Measurements from ENCODE around the gene MBD3L1. TPM values are rescaled to one million over a fixed set of nuclear protein-coding genes. Genes with fewer than 3 reads are reported as not detected.

MBD3L1 gene
- total RNA-seq, 1 experiment from 2014 or later, result not detected

DNA sequence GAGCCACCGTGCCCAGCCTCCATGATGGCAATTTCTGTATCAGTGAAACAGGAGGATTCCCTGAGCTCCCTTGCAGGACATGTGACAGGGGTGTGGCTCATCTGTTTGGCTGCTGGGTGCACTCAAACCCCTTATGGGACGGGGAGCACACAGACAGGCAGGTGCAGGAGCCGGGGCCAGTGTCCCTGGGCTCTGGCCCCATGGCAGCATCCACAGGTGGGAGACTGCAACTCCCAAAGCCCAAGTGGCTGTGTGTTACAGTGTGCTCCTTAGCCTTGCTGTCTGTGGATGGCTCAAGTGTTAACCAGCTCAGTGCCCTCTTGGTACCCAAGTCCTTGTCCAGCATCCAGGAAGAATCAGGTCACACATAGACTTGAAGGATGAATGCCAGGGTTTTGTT is 14.6 kb downstream of the MBD3L1 start:
- ChIA-PET CTCF (no interaction called here), POLR2A (no interaction called here)
- Histone ChIP-seq H3K4me3 (ENCODE audit: low read depth, low read length) (no peak overlapping the region), H3K4me1 (no peaks in the 10 kb centered on the region), H3K27me3 (replicated peaks; ENCODE audit: control insufficient read depth, insufficient read depth, low read length) (no peaks in the 10 kb centered on the region), H3K36me3 (ENCODE audit: control insufficient read depth, insufficient read depth, low read length) (no peaks in the 10 kb centered on the region), H3K9me3 (no peaks in the 10 kb centered on the region)
- TF ChIP-seq, protein P1, sequence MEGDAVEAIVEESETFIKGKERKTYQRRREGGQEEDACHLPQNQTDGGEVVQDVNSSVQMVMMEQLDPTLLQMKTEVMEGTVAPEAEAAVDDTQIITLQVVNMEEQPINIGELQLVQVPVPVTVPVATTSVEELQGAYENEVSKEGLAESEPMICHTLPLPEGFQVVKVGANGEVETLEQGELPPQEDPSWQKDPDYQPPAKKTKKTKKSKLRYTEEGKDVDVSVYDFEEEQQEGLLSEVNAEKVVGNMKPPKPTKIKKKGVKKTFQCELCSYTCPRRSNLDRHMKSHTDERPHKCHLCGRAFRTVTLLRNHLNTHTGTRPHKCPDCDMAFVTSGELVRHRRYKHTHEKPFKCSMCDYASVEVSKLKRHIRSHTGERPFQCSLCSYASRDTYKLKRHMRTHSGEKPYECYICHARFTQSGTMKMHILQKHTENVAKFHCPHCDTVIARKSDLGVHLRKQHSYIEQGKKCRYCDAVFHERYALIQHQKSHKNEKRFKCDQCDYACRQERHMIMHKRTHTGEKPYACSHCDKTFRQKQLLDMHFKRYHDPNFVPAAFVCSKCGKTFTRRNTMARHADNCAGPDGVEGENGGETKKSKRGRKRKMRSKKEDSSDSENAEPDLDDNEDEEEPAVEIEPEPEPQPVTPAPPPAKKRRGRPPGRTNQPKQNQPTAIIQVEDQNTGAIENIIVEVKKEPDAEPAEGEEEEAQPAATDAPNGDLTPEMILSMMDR (IDR thresholded peaks at IDR 0.05; ENCODE audit: insufficient read depth in 1 of 2, low read depth in 1 of 2, low read length in 1 of 2, severe bottlenecking in 1 of 2, unreplicated experiment in 1 of 2), result no peak
- BruUV-seq (replicated peaks), result no TSS peak
- Mint-ChIP-seq H3K4me3 (ENCODE audit: unreplicated experiment) (no peak overlapping the region), H3K36me3 (ENCODE audit: insufficient read depth, unreplicated experiment) (no peaks in the 10 kb centered on the region), H3K9me3 (ENCODE audit: unreplicated experiment) (peaks cover 30% of the 10 kb centered on the region), H3K4me1 (ENCODE audit: low read depth, unreplicated experiment) (no peaks in the 10 kb centered on the region), H3K27ac (ENCODE audit: unreplicated experiment) (no peak overlapping the region), H3K27me3 (ENCODE audit: insufficient read depth, unreplicated experiment) (no peaks in the 10 kb centered on the region)
- DNase-seq, result no peak
- intact Hi-C loops (cut with micrococcal nuclease; ENCODE audit: unreplicated experiment), result no loop called here

DNA sequence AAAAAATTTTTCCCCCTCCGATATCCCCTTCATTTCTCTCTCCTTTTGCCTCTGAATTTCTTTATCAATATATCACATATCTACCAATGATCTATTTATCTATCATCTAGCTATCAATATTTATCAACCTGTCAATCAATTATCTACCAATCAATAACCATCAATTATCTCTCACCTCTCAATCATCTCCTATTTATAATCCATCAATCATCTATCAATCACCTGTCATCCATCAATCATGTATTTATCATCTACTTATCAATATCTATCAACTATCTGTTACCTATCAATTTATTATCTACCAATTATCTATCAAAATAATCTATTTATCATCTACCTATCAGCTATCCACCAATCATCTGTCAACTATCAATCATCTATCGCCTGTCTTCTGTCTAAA is 17.1 kb downstream of the MBD3L1 start:
- no TSS peak for BruUV-seq (replicated peaks)
- Mint-ChIP-seq H3K9me3 (ENCODE audit: unreplicated experiment) (peaks cover 30% of the 10 kb centered on the region), H3K4me3 (ENCODE audit: unreplicated experiment) (no peak overlapping the region), H3K27ac (ENCODE audit: unreplicated experiment) (no peak overlapping the region), H3K36me3 (ENCODE audit: insufficient read depth, unreplicated experiment) (no peaks in the 10 kb centered on the region), H3K27me3 (ENCODE audit: insufficient read depth, unreplicated experiment) (no peaks in the 10 kb centered on the region), H3K4me1 (ENCODE audit: low read depth, unreplicated experiment) (no peaks in the 10 kb centered on the region)
- Histone ChIP-seq H3K27me3 (replicated peaks; ENCODE audit: control insufficient read depth, insufficient read depth, low read length) (no peaks in the 10 kb centered on the region), H3K36me3 (ENCODE audit: control insufficient read depth, insufficient read depth, low read length) (no peaks in the 10 kb centered on the region), H3K4me1 (no peaks in the 10 kb centered on the region), H3K4me3 (ENCODE audit: low read depth, low read length) (no peak overlapping the region), H3K9me3 (no peaks in the 10 kb centered on the region)
- POLR2A ChIA-PET, result no interaction called here
- no peak for DNase-seq
- intact Hi-C loops (cut with micrococcal nuclease; ENCODE audit: unreplicated experiment), result no loop called here
- TF ChIP-seq, protein P1 (IDR thresholded peaks at IDR 0.05; ENCODE audit: insufficient read depth in 1 of 2, low read depth in 1 of 2, low read length in 1 of 2, severe bottlenecking in 1 of 2, unreplicated experiment in 1 of 2), result no peak
- CTCF ChIA-PET, result no interaction called here

DNA sequence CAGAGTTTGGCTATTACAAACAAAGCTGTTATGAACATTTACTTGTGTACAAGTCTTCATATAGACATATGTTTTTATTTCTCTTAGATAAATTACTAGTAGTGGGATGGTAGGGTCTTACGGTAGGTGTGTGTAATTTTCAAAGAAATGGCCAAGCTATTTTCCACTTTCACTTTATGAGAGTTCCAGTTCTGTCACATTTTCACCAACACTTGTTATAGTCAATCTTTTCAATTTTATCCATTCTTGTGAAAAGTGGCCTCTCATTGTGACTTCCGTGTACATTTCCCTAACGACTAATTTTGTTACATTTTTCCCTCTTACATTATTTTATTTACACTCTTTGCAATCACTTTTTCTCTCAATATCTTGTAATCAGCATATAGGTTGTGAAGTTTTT is 18.3 kb downstream of the MBD3L1 start:
- no peaks in the 10 kb centered on the region for H3K9me3 ChIP-seq
- no peak overlapping the region for H3K27ac Mint-ChIP-seq (ENCODE audit: unreplicated experiment)
- no peaks in the 10 kb centered on the region for H3K4me1 Mint-ChIP-seq (ENCODE audit: low read depth, unreplicated experiment)
- POLR2A ChIA-PET, result no interaction called here
- CTCF ChIA-PET, result no interaction called here
- no peaks in the 10 kb centered on the region for H3K36me3 ChIP-seq (ENCODE audit: control insufficient read depth, insufficient read depth, low read length)
- no peaks in the 10 kb centered on the region for H3K27me3 ChIP-seq (replicated peaks; ENCODE audit: control insufficient read depth, insufficient read depth, low read length)
- H3K9me3 Mint-ChIP-seq (ENCODE audit: unreplicated experiment), result peaks cover 30% of the 10 kb centered on the region
- intact Hi-C loops (cut with micrococcal nuclease; ENCODE audit: unreplicated experiment), result no loop called here
- H3K27me3 Mint-ChIP-seq (ENCODE audit: insufficient read depth, unreplicated experiment), result no peaks in the 10 kb centered on the region
- BruUV-seq (replicated peaks), result no TSS peak
- no peaks in the 10 kb centered on the region for H3K4me1 ChIP-seq
- no peak overlapping the region for H3K4me3 ChIP-seq (ENCODE audit: low read depth, low read length)
- no peak overlapping the region for H3K4me3 Mint-ChIP-seq (ENCODE audit: unreplicated experiment)
- TF ChIP-seq, protein P1 (IDR thresholded peaks at IDR 0.05; ENCODE audit: insufficient read depth in 1 of 2, low read depth in 1 of 2, low read length in 1 of 2, severe bottlenecking in 1 of 2, unreplicated experiment in 1 of 2), result no peak
- DNase-seq, result no peak
- H3K36me3 Mint-ChIP-seq (ENCODE audit: insufficient read depth, unreplicated experiment), result no peaks in the 10 kb centered on the region

All from Caco-2 (cell line).